GM12891 (cell line): Measurements from ENCODE around the gene DIRAS1.

Source experiments
- DNase-seq: peaks from one replicate; pipeline ENCODE4 v3.0.0; 2011; ENCODE audit warnings: low spot score; ENCODE audit not compliant: insufficient read length
- FAIRE-seq: peaks from 2 replicates; lab custom pipeline; 2011; peaks lifted over from hg19 to GRCh38; lab: Jason Lieb, UNC
- PAX5 ChIP-seq: IDR thresholded peaks from 2 replicates; pipeline ENCODE4 v1.6.1; 2011; ENCODE audit warnings: low read length, moderate library complexity, mild to moderate bottlenecking; ENCODE audit not compliant: insufficient read depth, severe bottlenecking
- POLR2A ChIP-seq: IDR thresholded peaks from 2 replicates; pipeline ENCODE4 v1.6.1; 2011; ENCODE audit warnings: low read depth, low read length, control low read depth
- POLR2AphosphoS5 ChIP-seq: IDR thresholded peaks from 2 replicates; pipeline ENCODE4 v1.6.1; 2011; ENCODE audit warnings: low read depth, low read length, control low read depth
- POU2F2 ChIP-seq: IDR thresholded peaks from 2 replicates; pipeline ENCODE4 v1.6.1; 2011; ENCODE audit warnings: low read depth, mild to moderate bottlenecking, control low read depth, low read length, moderate library complexity
- SPI1 ChIP-seq: IDR thresholded peaks from 2 replicates; pipeline ENCODE4 v1.6.1; 2011; ENCODE audit warnings: low read depth, low read length, control low read depth
- TAF1 ChIP-seq: IDR thresholded peaks from 2 replicates; pipeline ENCODE4 v1.6.1; 2011; ENCODE audit warnings: low read depth, low read length, control low read depth

The DIRAS1 gene

GRCh38 chr19:2666344-2666994, 54.7 kb downstream of the DIRAS1 start:
- no peak for TF ChIP-seq POLR2A
- TF ChIP-seq POU2F2, result no peak
- TF ChIP-seq PAX5, result no peak
- TF ChIP-seq POLR2AphosphoS5, result no peak
- TF ChIP-seq SPI1, result no peak
- TF ChIP-seq TAF1, result no peak
- FAIRE-seq, result peak; percentile 28

GRCh38 chr19:2665103-2665502, 56.1 kb downstream of the DIRAS1 start:
- no peak for FAIRE-seq
- no peak for DNase-seq
- TF ChIP-seq PAX5, result no peak
- TF ChIP-seq POLR2AphosphoS5, result no peak
- TF ChIP-seq POLR2A, result no peak
- TF ChIP-seq TAF1, result no peak
- no peak for TF ChIP-seq SPI1
- no peak for TF ChIP-seq POU2F2

More at GRCh38 chr19:2666344-2666994, 54.7 kb downstream of the DIRAS1 start:
- DNase-seq, result no peak
